Measurements from ENCODE around the gene DAB1.

Gene DAB1

DNA sequence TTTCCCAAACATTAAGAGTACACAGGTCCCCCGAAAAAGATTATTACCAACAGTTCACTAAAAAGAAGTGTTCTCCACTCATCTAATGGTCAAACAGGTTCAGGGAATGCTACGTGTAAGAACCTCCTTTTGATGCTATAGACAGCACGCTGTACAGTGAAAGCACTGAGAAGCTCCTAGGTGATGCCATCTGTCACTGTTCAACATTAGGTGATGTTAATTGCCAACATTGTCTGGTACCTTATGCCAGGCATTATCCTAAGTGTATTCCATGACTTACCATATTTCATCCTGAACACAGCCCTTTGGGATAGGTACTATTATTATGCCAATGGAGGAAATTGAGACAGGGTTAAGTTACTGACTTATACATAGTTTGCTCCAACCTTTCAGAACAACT, 82.1 kb downstream of the DAB1 start:
- Histone ChIP-seq H3K9me3 (ENCODE audit: severe bottlenecking) (no peaks in the 10 kb centered on the region), H3K27me3 (ENCODE audit: insufficient read depth, poor library complexity, severe bottlenecking) (no peaks in the 10 kb centered on the region), H3K4me1 (ENCODE audit: insufficient read depth, poor library complexity, severe bottlenecking) (no peaks in the 10 kb centered on the region), H3K4me3 (ENCODE audit: severe bottlenecking) (no peak overlapping the region), H3K36me3 (ENCODE audit: low read depth) (no peaks in the 10 kb centered on the region), H3K27ac (ENCODE audit: poor library complexity, severe bottlenecking) (no peak overlapping the region)
- DNase-seq (ENCODE audit: low spot score) (no peak), ATAC-seq (ENCODE audit: low read depth) (no peak)
- TF ChIP-seq, protein P1, sequence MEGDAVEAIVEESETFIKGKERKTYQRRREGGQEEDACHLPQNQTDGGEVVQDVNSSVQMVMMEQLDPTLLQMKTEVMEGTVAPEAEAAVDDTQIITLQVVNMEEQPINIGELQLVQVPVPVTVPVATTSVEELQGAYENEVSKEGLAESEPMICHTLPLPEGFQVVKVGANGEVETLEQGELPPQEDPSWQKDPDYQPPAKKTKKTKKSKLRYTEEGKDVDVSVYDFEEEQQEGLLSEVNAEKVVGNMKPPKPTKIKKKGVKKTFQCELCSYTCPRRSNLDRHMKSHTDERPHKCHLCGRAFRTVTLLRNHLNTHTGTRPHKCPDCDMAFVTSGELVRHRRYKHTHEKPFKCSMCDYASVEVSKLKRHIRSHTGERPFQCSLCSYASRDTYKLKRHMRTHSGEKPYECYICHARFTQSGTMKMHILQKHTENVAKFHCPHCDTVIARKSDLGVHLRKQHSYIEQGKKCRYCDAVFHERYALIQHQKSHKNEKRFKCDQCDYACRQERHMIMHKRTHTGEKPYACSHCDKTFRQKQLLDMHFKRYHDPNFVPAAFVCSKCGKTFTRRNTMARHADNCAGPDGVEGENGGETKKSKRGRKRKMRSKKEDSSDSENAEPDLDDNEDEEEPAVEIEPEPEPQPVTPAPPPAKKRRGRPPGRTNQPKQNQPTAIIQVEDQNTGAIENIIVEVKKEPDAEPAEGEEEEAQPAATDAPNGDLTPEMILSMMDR (IDR thresholded peaks at IDR 0.05; ENCODE audit: poor library complexity, severe bottlenecking) = no peak

DNA sequence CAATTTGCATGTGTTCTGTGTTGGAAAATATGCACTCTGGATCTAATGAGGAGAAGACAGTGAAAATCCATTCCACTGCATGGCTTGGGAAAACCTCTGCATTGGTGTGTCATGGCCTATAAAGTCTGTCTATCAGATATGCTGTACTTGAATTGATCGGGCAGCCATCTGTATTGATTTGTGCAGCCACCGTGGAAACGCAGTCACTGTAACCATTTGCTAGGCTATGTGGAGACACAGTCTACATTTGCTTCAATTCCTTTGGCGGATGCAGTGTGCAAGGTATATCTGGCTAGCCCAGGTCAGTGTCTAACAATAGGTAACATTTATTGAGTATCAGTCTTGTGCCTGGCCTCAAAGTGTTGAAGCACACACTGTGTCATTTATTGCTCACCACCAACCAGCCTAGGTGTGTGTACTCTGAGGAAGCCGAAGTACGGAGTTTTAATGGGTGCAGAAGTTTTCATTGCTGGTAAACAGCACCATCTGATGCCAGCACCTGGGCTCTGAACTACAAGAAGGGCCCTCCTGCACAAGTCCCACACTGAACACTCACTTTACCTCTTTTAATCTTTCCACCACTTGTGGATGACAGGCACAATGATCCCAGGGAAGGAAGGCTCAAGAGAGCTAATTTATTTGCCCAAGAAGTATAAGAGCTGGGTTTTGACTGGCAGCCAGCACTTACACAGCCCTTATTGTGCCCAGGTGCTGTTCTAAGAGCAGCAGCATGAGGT, 83.4 kb downstream of the DAB1 start:
- H3K4me1 ChIP-seq (ENCODE audit: insufficient read depth, poor library complexity, severe bottlenecking) = no peaks in the 10 kb centered on the region
- ATAC-seq (ENCODE audit: low read depth) (no peak), DNase-seq (ENCODE audit: low spot score) (no peak)
- no peaks in the 10 kb centered on the region for H3K9me3 ChIP-seq (ENCODE audit: severe bottlenecking)
- no peak overlapping the region for H3K27ac ChIP-seq (ENCODE audit: poor library complexity, severe bottlenecking)
- no peaks in the 10 kb centered on the region for H3K36me3 ChIP-seq (ENCODE audit: low read depth)
- H3K4me3 ChIP-seq (ENCODE audit: severe bottlenecking) = no peak overlapping the region
- H3K27me3 ChIP-seq (ENCODE audit: insufficient read depth, poor library complexity, severe bottlenecking) = no peaks in the 10 kb centered on the region
- TF ChIP-seq, protein P1 (IDR thresholded peaks at IDR 0.05; ENCODE audit: poor library complexity, severe bottlenecking) = no peak

DNA sequence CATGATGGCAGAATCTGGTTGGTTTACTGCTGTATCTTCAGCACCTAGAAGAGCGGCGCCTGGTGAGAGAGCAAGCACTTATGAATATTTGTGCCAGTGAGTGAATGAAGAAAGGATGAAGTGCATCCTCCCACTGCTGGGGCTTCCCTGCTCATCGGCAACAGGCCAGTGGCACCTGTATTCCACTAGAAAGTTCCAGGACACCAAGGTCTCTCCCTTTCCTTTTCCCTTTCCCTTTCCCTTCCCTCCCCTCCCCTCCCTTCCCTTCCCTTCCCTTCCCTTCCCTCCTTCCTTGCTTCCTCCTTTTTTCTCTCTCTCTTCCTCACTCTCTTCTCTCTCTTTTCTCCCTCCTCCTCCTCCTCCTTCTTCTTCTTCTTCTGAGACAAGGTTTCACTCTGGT, 86.2 kb downstream of the DAB1 start:
- TF ChIP-seq, protein P1 (IDR thresholded peaks at IDR 0.05; ENCODE audit: poor library complexity, severe bottlenecking) = no peak
- ATAC-seq (ENCODE audit: low read depth) = no peak

DNA sequence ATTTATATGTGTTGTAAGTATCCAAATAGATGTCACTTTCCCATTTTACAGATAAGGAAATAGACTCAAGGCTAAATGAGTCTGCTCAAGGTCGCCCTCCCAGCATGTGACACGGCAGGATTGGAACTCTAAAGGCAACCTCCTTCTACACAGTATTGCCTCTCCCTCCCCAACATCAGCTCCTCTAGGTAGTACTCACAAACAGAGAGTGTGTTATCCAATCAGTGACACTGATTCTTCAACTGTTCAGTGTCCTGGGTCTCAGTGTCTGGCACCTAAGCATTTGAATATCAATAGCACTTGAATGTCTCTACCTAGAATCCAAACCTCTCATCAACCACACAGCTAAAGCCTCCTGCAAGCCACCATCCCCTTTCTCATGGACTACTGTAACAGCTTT, 87.1 kb downstream of the DAB1 start:
- no peak for ATAC-seq (ENCODE audit: low read depth)
- Histone ChIP-seq H3K27me3 (ENCODE audit: insufficient read depth, poor library complexity, severe bottlenecking) (no peaks in the 10 kb centered on the region), H3K36me3 (ENCODE audit: low read depth) (no peaks in the 10 kb centered on the region), H3K4me3 (ENCODE audit: severe bottlenecking) (no peak overlapping the region), H3K4me1 (ENCODE audit: insufficient read depth, poor library complexity, severe bottlenecking) (no peaks in the 10 kb centered on the region), H3K9me3 (ENCODE audit: severe bottlenecking) (no peaks in the 10 kb centered on the region), H3K27ac (ENCODE audit: poor library complexity, severe bottlenecking) (no peak overlapping the region)
- DNase-seq (ENCODE audit: low spot score) = no peak
- TF ChIP-seq, protein P1 (IDR thresholded peaks at IDR 0.05; ENCODE audit: poor library complexity, severe bottlenecking) = no peak

More for the DNA sequence above, 86.2 kb downstream of the DAB1 start:
- Histone ChIP-seq H3K27me3 (ENCODE audit: insufficient read depth, poor library complexity, severe bottlenecking) (no peaks in the 10 kb centered on the region), H3K27ac (ENCODE audit: poor library complexity, severe bottlenecking) (no peak overlapping the region), H3K36me3 (ENCODE audit: low read depth) (no peaks in the 10 kb centered on the region), H3K9me3 (ENCODE audit: severe bottlenecking) (no peaks in the 10 kb centered on the region), H3K4me1 (ENCODE audit: insufficient read depth, poor library complexity, severe bottlenecking) (no peaks in the 10 kb centered on the region), H3K4me3 (ENCODE audit: severe bottlenecking) (no peak overlapping the region)
- DNase-seq (ENCODE audit: low spot score) = no peak

DNA sequence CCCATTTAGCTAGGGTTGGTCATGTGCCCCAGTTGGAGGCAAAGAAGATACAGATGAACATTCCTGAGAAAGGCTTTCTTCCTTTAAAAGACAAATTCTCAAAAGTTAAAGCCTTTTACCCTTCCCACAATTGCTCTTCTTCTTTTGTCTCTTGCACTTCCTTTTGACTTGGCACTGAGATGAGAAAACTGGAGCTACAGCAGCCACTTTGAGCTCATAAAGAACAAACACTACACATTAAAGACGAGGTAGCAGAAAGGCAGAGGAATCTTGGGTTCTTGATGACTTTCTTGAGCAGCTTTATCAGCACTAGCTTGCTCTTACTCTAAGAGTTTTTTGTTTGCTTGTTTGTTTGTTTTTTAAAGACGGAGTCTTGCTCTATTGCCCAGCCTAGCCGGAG, 92.2 kb downstream of the DAB1 start:
- Histone ChIP-seq H3K4me3 (ENCODE audit: severe bottlenecking) (no peak overlapping the region), H3K4me1 (ENCODE audit: insufficient read depth, poor library complexity, severe bottlenecking) (no peaks in the 10 kb centered on the region), H3K27ac (ENCODE audit: poor library complexity, severe bottlenecking) (no peak overlapping the region), H3K9me3 (ENCODE audit: severe bottlenecking) (no peaks in the 10 kb centered on the region), H3K27me3 (ENCODE audit: insufficient read depth, poor library complexity, severe bottlenecking) (no peaks in the 10 kb centered on the region), H3K36me3 (ENCODE audit: low read depth) (no peaks in the 10 kb centered on the region)
- TF ChIP-seq, protein P1 (IDR thresholded peaks at IDR 0.05; ENCODE audit: poor library complexity, severe bottlenecking) = no peak
- ATAC-seq (ENCODE audit: low read depth) = no peak
- no peak for DNase-seq (ENCODE audit: low spot score)
